ENCODE measurements around the gene GJB5. TPM values are rescaled to one million over a fixed set of nuclear protein-coding genes. Genes with fewer than 3 reads are reported as not detected.

Gene GJB5
- total and polyA plus RNA-seq, 2 of the 8 experiments (the other 6 are each of a cell fraction or from before 2014, with no cell fraction given): 0.86 to 3.1 TPM

GRCh38 chr1:34730485-34730884 lies 24.4 kb upstream of the GJB5 start:
- no peak overlapping the region for H3K14ac ChIP-seq (ENCODE audit: insufficient read length)
- no peak overlapping the region; the same call in 1 of the 2 replicates for H2BK12ac ChIP-seq (ENCODE audit: low read depth, low read length)
- H3K9ac ChIP-seq (replicated peaks in 1 of 4; ENCODE audit: extremely low read depth in 1 of 4, low read depth in 3 of 4, low read length in 3 of 4): no peak overlapping the region
- no peak overlapping the region for H4K8ac ChIP-seq (ENCODE audit: extremely low read depth, insufficient read depth, low read length)
- no peaks in the 10 kb centered on the region for H3K36me3 ChIP-seq (ENCODE audit: control insufficient read depth in 2 of 4, insufficient read depth in 4 of 4, low read length in 3 of 4)
- H3K4me3 ChIP-seq (ENCODE audit: extremely low read depth in 1 of 4, insufficient read depth in 2 of 4, low read depth in 3 of 4, low read length in 4 of 4): no peak overlapping the region
- H3K79me2 ChIP-seq (ENCODE audit: control insufficient read depth in 1 of 2, insufficient read depth in 2 of 2, low read length in 2 of 2): no peaks in the 10 kb centered on the region
- FAIRE-seq: no peak
- no peak overlapping the region for H4K91ac ChIP-seq (replicated peaks; ENCODE audit: insufficient read length, low read length)
- H3K27ac ChIP-seq (ENCODE audit: low read depth, low read length): no peak overlapping the region
- H3K18ac ChIP-seq (ENCODE audit: extremely low read depth, low read length): no peak overlapping the region
- H3K23ac ChIP-seq (ENCODE audit: insufficient read length): no peak overlapping the region
- H2BK15ac ChIP-seq (ENCODE audit: low read length): no peak overlapping the region
- H4K20me1 ChIP-seq (replicated peaks in 1 of 2; ENCODE audit: control insufficient read depth in 1 of 2, insufficient read depth in 2 of 2, low read length in 2 of 2): peaks cover 0 to 4% of the 10 kb centered on the region in 2 experiments
- no peak overlapping the region for H2BK20ac ChIP-seq (ENCODE audit: low read length)
- no peaks in the 10 kb centered on the region for H3K4me1 ChIP-seq (replicated peaks in 1 of 4; ENCODE audit: control insufficient read depth in 3 of 4, insufficient read depth in 4 of 4, low read length in 3 of 4)
- no peaks in the 10 kb centered on the region for H3K27me3 ChIP-seq (replicated peaks in 1 of 4; ENCODE audit: control insufficient read depth in 3 of 4, extremely low read depth in 1 of 4, insufficient read depth in 3 of 4, low read length in 3 of 4)
- no peak overlapping the region for H3K4ac ChIP-seq (replicated peaks; ENCODE audit: insufficient read length, low read depth, low read length)
- H2BK120ac ChIP-seq (replicated peaks; ENCODE audit: low read depth, low read length): no peak overlapping the region
- H3K9me3 ChIP-seq (ENCODE audit: insufficient read depth in 2 of 2, low read depth in 1 of 2, low read length in 1 of 2): no peaks in the 10 kb centered on the region
- H2BK5ac ChIP-seq (ENCODE audit: low read depth, low read length): no peak overlapping the region
- no peaks in the 10 kb centered on the region; the same call in 1 of the 2 replicates for H3K23me2 ChIP-seq (ENCODE audit: low read depth, low read length)
- H3K79me1 ChIP-seq (ENCODE audit: low read depth, low read length): no peaks in the 10 kb centered on the region
- no peak overlapping the region for H2AK5ac ChIP-seq (ENCODE audit: low read depth, low read length)
- 89% methylated on average over 5 of the region's 5 CpGs; no CpG with 5 or more reads in 1 of the 2 experiments for WGBS, 2 experiments (ENCODE audit: extremely low coverage in 1 of 2, insufficient coverage in 1 of 2, insufficient read length in 1 of 2, insufficient replicate concordance in 2 of 2, low coverage in 1 of 2, low lambda C conversion rate in 2 of 2, missing lambda C conversion rate in 1 of 2)
- ChIA-PET POLR2A (ENCODE audit: partially characterized antibody) (no interaction called here), CTCF (ENCODE audit: partially characterized antibody) (interaction anchor here (0.6 to 1.0 kb wide), 3 partner anchors 22 to 1414 kb away, joined by 3 to 4 read pairs (median 3); no protein-coding TSS in a partner anchor)
- H2AFZ ChIP-seq (ENCODE audit: low read length): no peak overlapping the region
- no peak overlapping the region for H4K5ac ChIP-seq (ENCODE audit: insufficient read length, low read depth, low read length)
- no peak overlapping the region for H3K4me2 ChIP-seq (ENCODE audit: insufficient read depth in 1 of 2, low read depth in 2 of 2, low read length in 2 of 2)
- no peak overlapping the region for H3K56ac ChIP-seq (replicated peaks; ENCODE audit: insufficient read length, low read depth, low read length)
- no peak for DNase-seq (ENCODE audit: low read depth in 1 of 2, low spot score in 2 of 2)
- TF ChIP-seq TBP (IDR thresholded peaks at IDR 0.05; ENCODE audit: low read depth, low read length) (no peak), BCL11A (IDR thresholded peaks at IDR 0.05; ENCODE audit: low read depth in 2 of 2, low read length in 2 of 2) (no peak), CTBP2 (IDR thresholded peaks at IDR 0.05; ENCODE audit: borderline replicate concordance, insufficient read depth, insufficient read length, low read length) (no peak), PHF8 (conservative IDR thresholded peaks at IDR 0.05; ENCODE audit: low read depth, low read length) (no peak), CEBPB (IDR thresholded peaks at IDR 0.05; ENCODE audit: low read depth, low read length) (no peak), MAX (IDR thresholded peaks at IDR 0.05) (no peak), RNF2 (IDR thresholded peaks at IDR 0.05; ENCODE audit: borderline replicate concordance, low read depth, low read length, missing control alignments, poor library complexity, severe bottlenecking) (no peak), EP300 (IDR thresholded peaks at IDR 0.05; ENCODE audit: borderline replicate concordance in 1 of 2, low read depth in 2 of 2, low read length in 2 of 2) (no peak), TCF12 (IDR thresholded peaks at IDR 0.05; ENCODE audit: low read depth, low read length) (no peak), YY1 (IDR thresholded peaks at IDR 0.05; ENCODE audit: low read depth, low read length) (no peak), BRCA1 (IDR thresholded peaks at IDR 0.05; ENCODE audit: low read depth, low read length) (no peak), POLR2AphosphoS5 (IDR thresholded peaks at IDR 0.05; ENCODE audit: low read depth, low read length) (no peak), EZH2 (IDR thresholded peaks at IDR 0.05; ENCODE audit: low read depth, low read length, severe bottlenecking) (no peak)

All from H1 (cell line).